GM23248 (cell line): Measurements from ENCODE around the gene SERPINA4.

Source experiments
- EZH2 ChIP-seq: fragments of 200-600 bp; sonication (generic); IDR thresholded peaks from 2 replicates; pipeline ENCODE4 v1.6.1; 2018; ENCODE audit warnings: antibody characterized with exemption, mild to moderate bottlenecking; ENCODE audit not compliant: insufficient read depth, poor library complexity, severe bottlenecking
- EZH2phosphoT487 ChIP-seq: fragments of 200-600 bp; sonication (generic); IDR thresholded peaks from 2 replicates; pipeline ENCODE4 v1.6.1; 2018; ENCODE audit warnings: antibody characterized with exemption, moderate library complexity, mild to moderate bottlenecking, low read depth; ENCODE audit not compliant: insufficient read depth

DNA sequence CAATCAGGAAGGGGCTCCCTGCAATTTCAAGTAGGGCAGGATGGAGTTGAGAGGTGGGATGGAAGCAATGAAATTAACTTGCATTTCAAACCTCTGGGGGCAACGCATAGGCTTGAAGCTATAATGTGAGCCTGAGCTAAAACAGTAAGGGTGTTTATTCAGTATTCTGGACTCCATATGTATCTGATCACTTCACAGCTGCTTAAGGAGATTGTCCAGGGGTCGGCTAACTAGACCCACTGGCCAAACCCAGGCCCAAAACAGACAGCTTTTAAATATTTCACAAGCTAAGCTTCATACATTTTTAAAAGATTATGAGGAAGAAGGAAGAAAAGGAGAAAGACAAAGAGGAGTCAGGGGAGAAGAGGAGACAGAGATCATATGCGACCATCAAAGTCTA lies 44.1 kb downstream of the SERPINA4 start:
- TF ChIP-seq EZH2phosphoT487 (no peak), EZH2 (no peak)
